ENCODE data around the gene GRM7.

DNA sequence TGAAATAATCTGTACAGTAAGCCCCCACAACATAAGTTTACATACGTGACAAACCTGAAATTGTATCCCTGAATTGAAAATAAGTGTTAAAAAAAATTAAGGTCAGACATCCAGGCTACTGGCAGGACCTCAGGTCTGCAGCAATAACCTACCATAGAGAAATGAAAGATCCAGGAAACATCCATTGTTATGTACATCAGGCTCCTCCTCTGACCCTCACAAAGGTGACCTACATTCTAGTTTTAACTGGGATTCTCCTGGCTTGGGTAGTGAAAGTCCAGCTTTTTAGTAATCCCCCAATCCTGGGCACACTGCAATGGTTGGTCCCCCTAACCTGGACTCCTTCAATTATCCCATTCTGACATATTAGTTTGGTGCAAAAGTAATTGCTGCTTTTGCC lies 891.1 kb downstream of the GRM7 start:
- no peak for TF ChIP-seq POLR2A (IDR thresholded peaks at IDR 0.05; ENCODE audit: low read depth)
- TF ChIP-seq, protein P1, sequence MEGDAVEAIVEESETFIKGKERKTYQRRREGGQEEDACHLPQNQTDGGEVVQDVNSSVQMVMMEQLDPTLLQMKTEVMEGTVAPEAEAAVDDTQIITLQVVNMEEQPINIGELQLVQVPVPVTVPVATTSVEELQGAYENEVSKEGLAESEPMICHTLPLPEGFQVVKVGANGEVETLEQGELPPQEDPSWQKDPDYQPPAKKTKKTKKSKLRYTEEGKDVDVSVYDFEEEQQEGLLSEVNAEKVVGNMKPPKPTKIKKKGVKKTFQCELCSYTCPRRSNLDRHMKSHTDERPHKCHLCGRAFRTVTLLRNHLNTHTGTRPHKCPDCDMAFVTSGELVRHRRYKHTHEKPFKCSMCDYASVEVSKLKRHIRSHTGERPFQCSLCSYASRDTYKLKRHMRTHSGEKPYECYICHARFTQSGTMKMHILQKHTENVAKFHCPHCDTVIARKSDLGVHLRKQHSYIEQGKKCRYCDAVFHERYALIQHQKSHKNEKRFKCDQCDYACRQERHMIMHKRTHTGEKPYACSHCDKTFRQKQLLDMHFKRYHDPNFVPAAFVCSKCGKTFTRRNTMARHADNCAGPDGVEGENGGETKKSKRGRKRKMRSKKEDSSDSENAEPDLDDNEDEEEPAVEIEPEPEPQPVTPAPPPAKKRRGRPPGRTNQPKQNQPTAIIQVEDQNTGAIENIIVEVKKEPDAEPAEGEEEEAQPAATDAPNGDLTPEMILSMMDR (IDR thresholded peaks at IDR 0.05): no peak

All from esophagus muscularis mucosa (tissue), 3 donors.